ENCODE results near the gene CELSR2.
"Not testable (repeated sequence)": the region's sequence is repeated elsewhere in the genome, so short reads cannot be mapped to it uniquely, and the experiment has no call there.

CELSR2 gene

DNA sequence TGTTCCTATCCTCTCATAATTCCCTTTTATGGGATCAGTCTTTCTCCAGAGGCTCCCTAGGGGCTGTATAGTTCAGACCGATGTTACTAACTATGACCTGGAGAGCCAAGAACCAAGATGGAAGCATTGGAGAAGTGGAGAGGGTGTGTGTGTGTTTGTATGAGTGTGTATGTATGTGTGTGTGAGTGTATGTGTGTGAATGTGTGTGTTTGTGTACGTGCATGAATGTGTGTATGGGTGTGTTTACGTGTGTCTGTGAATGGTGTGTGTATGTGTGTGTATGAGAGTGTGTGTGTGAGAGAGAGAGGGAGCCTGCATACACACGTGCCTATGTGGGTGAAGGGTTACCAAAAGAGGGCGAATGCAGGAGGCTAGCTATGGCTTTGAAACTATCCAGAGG, 52.5 kb downstream of the CELSR2 start:
- Mint-ChIP-seq H3K9me3 (no peaks in the 10 kb centered on the region), H3K27me3 (ENCODE audit: low read depth) (peaks cover 9% of the 10 kb centered on the region), H3K4me3 (no peak overlapping the region), H3K36me3 (ENCODE audit: low read depth) (no peaks in the 10 kb centered on the region), H3K4me1 (ENCODE audit: low read depth) (peaks cover 2% of the 10 kb centered on the region), H3K27ac (no peak overlapping the region)

- no peaks in the 10 kb centered on the region for H3K4me1 Mint-ChIP-seq (ENCODE audit: low read depth)
- H3K27me3 Mint-ChIP-seq (ENCODE audit: low read depth), result peaks cover 14% of the 10 kb centered on the region
- H3K27ac Mint-ChIP-seq, result no peak overlapping the region
- H3K4me3 Mint-ChIP-seq, result no peak overlapping the region
- no peaks in the 10 kb centered on the region for H3K36me3 Mint-ChIP-seq (ENCODE audit: low read depth)
- no peaks in the 10 kb centered on the region for H3K9me3 Mint-ChIP-seq
These were observed 55.0 kb downstream of the CELSR2 start for GRCh38 chr1:109304226-109304920.

DNA sequence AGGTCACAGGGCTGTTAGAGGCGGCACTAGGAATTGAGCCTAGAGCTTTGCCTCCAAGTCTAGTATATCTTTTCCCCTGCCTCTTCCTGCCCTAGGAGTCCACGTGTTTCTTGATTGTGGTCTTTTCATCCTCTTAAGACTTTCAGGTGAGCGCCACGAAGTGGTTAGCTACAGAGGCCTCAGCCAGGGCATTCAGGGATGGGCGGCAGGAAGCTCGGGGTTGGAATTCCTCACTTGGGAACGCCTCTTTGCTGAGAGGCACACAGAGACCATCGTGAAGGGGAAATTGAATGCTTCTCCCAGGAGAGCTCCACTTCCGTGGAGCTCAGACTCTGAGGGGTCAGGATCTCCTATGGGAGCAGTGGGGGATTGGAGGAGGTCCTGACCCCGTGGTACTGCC, 56.7 kb downstream of the CELSR2 start:
- H3K27me3 Mint-ChIP-seq (ENCODE audit: low read depth), result peaks cover 15% of the 10 kb centered on the region
- H3K36me3 Mint-ChIP-seq (ENCODE audit: low read depth); H3K9me3 Mint-ChIP-seq; H3K27ac Mint-ChIP-seq; H3K4me1 Mint-ChIP-seq (ENCODE audit: low read depth); H3K4me3 Mint-ChIP-seq: not testable (repeated sequence)

GRCh38 chr1:109306832-109307273, 57.5 kb downstream of the CELSR2 start, which contains the start of gene MYBPHL:
TSS of gene MYBPHL (minus strand) at chr1:109307011. CDS start at chr1:109306991, 20 bp downstream.
- H3K27ac Mint-ChIP-seq, result no peak within 1 kb of the TSS
- no peaks in the 10 kb centered on the region for H3K4me1 Mint-ChIP-seq (ENCODE audit: low read depth)
- peaks cover 15% of the 10 kb centered on the region for H3K27me3 Mint-ChIP-seq (ENCODE audit: low read depth)
- no peaks in the 10 kb centered on the region for H3K9me3 Mint-ChIP-seq
- H3K4me3 Mint-ChIP-seq, result no peak within 1 kb of the TSS
- no peaks in the 10 kb centered on the region for H3K36me3 Mint-ChIP-seq (ENCODE audit: low read depth)

DNA sequence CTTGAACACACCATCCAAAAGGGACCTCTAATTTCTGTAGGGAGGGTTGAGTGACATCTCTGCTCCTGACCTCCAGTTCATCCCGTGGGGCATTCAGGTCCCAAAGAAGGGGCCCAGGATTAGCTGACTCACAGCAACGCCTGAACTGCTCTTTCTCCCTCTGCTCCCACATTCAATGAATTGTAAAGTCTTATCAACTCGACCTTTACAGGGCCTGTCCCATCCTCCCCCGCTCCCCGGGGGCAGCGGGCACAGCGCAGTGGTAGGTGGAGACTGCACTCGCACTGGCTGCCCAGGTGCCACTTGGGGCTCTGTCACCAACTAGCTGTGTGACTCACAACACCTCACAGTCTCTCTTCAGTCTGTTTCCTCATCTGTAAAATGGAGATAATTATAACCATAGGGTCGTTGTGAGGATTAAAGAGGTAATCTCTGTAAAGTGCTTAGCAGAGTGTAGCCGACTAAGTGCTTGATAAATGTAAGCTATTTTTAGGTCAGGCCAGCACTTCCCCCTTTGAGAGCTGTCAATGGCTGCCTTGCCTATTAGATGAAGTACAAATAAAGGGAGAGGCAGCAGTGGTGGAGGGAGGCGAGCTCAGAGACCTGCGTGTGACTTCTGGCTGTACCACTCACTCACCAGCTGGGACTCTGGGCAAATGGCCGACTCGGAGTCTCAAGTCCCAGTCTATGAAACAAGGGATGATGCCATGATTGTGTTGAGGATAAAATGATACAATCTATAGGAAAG, 58.1 kb downstream of the CELSR2 start:
- Mint-ChIP-seq H3K4me1 (ENCODE audit: low read depth) (no peaks in the 10 kb centered on the region), H3K4me3 (no peak overlapping the region), H3K9me3 (no peaks in the 10 kb centered on the region), H3K36me3 (ENCODE audit: low read depth) (no peaks in the 10 kb centered on the region), H3K27ac (no peak overlapping the region), H3K27me3 (ENCODE audit: low read depth) (peaks cover 15% of the 10 kb centered on the region)

DNA sequence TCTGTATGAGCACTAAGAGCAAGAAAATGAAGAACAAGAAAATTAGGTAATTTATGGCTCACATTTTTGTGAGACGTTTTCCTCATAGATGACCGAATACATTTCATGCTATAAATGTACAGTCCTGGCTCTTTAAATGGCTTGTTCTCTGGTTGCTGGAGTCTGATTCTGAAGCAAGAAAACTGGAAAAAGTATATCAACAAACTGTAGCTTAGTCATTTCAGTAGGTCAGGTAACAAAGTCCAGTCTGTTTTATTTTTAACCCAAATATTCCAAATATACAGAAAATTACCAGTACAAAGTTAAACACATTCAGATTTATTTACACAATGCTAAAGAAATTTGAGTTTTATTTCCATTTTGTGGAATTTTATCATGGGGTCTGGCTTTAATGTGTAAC, 60.0 kb downstream of the CELSR2 start:
- H3K27me3 Mint-ChIP-seq (ENCODE audit: low read depth), result peaks cover 18% of the 10 kb centered on the region
- H3K36me3 Mint-ChIP-seq (ENCODE audit: low read depth), result no peaks in the 10 kb centered on the region

DNA sequence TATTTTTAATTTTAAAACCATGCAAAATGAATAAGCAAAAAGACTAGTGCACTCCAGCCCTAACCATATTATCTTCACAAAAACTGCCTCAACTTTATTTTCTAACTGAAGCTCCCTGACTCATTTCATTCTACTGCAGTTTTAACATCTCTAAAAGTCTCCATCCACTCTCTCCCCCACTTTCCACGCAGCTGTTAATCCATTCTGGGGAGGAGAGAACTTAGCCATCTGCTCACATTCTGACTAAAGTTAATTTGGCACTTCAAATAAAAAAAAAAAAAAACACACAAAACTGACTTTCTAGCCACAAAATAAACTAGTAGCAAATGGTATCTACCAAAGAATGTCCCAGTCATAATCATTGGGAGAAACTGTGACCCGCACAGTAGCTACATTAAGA, 62.9 kb downstream of the CELSR2 start:
- Mint-ChIP-seq H3K9me3 (no peaks in the 10 kb centered on the region), H3K36me3 (ENCODE audit: low read depth) (no peaks in the 10 kb centered on the region), H3K27me3 (ENCODE audit: low read depth) (peaks cover 20% of the 10 kb centered on the region), H3K4me1 (ENCODE audit: low read depth) (no peaks in the 10 kb centered on the region), H3K27ac (no peak overlapping the region), H3K4me3 (no peak overlapping the region)

More for the DNA sequence above, 60.0 kb downstream of the CELSR2 start:
- H3K9me3 Mint-ChIP-seq, result no peaks in the 10 kb centered on the region
- H3K4me1 Mint-ChIP-seq (ENCODE audit: low read depth), result no peaks in the 10 kb centered on the region
- H3K27ac Mint-ChIP-seq, result no peak overlapping the region
- H3K4me3 Mint-ChIP-seq, result no peak overlapping the region

GRCh38 chr1:109312978-109313775, 63.8 kb downstream of the CELSR2 start:
- Mint-ChIP-seq H3K4me3 (no peak overlapping the region), H3K36me3 (ENCODE audit: low read depth) (no peaks in the 10 kb centered on the region), H3K9me3 (no peaks in the 10 kb centered on the region), H3K27ac (no peak overlapping the region), H3K27me3 (ENCODE audit: low read depth) (peaks cover 20% of the 10 kb centered on the region), H3K4me1 (ENCODE audit: low read depth) (no peaks in the 10 kb centered on the region)

DNA sequence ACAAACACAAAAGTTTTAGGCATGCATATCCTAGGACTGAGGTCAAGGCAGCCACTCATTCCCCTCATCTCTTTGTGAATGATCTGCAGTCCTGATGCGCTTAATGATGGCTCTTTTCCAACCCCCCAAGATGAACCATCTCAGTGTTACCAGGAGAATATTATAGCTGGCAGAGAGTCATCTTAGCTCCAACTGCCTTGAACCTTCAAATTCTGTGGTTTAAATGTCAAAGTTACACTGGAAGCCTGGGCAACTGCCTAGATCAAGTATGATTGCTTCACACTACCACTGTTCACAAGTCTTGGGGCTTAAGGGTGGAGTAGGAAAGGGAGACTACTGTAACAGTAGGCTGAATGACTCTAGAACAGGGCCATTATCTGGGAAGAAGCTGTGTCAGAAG, 65.5 kb downstream of the CELSR2 start:
- no peak overlapping the region for H3K4me3 Mint-ChIP-seq

GRCh38 chr1:109315288-109315687, 65.9 kb downstream of the CELSR2 start:
- no peaks in the 10 kb centered on the region for H3K9me3 Mint-ChIP-seq
- no peaks in the 10 kb centered on the region for H3K36me3 Mint-ChIP-seq (ENCODE audit: low read depth)
- H3K27ac Mint-ChIP-seq, result no peak overlapping the region
- no peaks in the 10 kb centered on the region for H3K4me1 Mint-ChIP-seq (ENCODE audit: low read depth)
- H3K27me3 Mint-ChIP-seq (ENCODE audit: low read depth), result peaks cover 8% of the 10 kb centered on the region
- H3K4me3 Mint-ChIP-seq, result no peak overlapping the region

More for the DNA sequence above, 65.5 kb downstream of the CELSR2 start:
- no peak overlapping the region for H3K27ac Mint-ChIP-seq
- H3K36me3 Mint-ChIP-seq (ENCODE audit: low read depth), result no peaks in the 10 kb centered on the region
- H3K27me3 Mint-ChIP-seq (ENCODE audit: low read depth), result peaks cover 11% of the 10 kb centered on the region
- H3K4me1 Mint-ChIP-seq (ENCODE audit: low read depth), result no peaks in the 10 kb centered on the region
- no peaks in the 10 kb centered on the region for H3K9me3 Mint-ChIP-seq

DNA sequence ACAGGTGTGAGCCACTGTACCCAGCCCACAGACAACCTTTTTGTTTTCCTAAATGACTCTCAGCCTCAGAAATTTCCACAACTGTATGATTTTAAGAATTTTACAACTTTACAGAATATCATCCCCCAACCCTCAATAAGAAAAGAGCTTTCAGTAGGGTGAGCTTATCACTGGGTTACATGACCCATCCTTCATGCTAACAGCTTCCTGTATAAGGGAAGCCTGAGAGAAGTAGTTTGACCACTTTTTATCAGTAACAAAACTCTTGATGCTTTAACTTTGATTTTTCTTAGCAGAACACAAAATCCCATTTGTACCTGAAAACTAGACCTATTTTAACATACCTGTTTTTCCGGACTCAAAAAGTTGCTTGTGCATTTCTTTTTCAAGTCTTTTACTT, 67.2 kb downstream of the CELSR2 start:
- H3K4me1 Mint-ChIP-seq (ENCODE audit: low read depth), result no peaks in the 10 kb centered on the region

GRCh38 chr1:109319114-109319513, 69.8 kb downstream of the CELSR2 start:
- Mint-ChIP-seq H3K27ac (no peak overlapping the region), H3K9me3 (no peaks in the 10 kb centered on the region), H3K36me3 (ENCODE audit: low read depth) (no peaks in the 10 kb centered on the region), H3K4me1 (ENCODE audit: low read depth) (no peaks in the 10 kb centered on the region), H3K27me3 (ENCODE audit: low read depth) (peaks cover 8% of the 10 kb centered on the region), H3K4me3 (no peak overlapping the region)

More for the DNA sequence above, 67.2 kb downstream of the CELSR2 start:
- no peak overlapping the region for H3K4me3 Mint-ChIP-seq
- no peak overlapping the region for H3K27ac Mint-ChIP-seq
- H3K36me3 Mint-ChIP-seq (ENCODE audit: low read depth), result no peaks in the 10 kb centered on the region
- peaks cover 8% of the 10 kb centered on the region for H3K27me3 Mint-ChIP-seq (ENCODE audit: low read depth)
- no peaks in the 10 kb centered on the region for H3K9me3 Mint-ChIP-seq

GRCh38 chr1:109322974-109323373, 73.6 kb downstream of the CELSR2 start:
- H3K4me1 Mint-ChIP-seq (ENCODE audit: low read depth), result no peaks in the 10 kb centered on the region
- H3K4me3 Mint-ChIP-seq, result no peak overlapping the region
- H3K27me3 Mint-ChIP-seq (ENCODE audit: low read depth), result peaks cover 6% of the 10 kb centered on the region
- no peaks in the 10 kb centered on the region for H3K9me3 Mint-ChIP-seq
- no peaks in the 10 kb centered on the region for H3K36me3 Mint-ChIP-seq (ENCODE audit: low read depth)
- H3K27ac Mint-ChIP-seq, result no peak overlapping the region
